ENCODE data around the gene IFT27. TPM values are rescaled to one million over a fixed set of nuclear protein-coding genes. Genes with fewer than 3 reads are reported as not detected.

Gene IFT27
- total and polyA plus RNA-seq, 2 of the 4 experiments (the other 2 are of a cell fraction): 14.5 to 26.9 TPM

DNA sequence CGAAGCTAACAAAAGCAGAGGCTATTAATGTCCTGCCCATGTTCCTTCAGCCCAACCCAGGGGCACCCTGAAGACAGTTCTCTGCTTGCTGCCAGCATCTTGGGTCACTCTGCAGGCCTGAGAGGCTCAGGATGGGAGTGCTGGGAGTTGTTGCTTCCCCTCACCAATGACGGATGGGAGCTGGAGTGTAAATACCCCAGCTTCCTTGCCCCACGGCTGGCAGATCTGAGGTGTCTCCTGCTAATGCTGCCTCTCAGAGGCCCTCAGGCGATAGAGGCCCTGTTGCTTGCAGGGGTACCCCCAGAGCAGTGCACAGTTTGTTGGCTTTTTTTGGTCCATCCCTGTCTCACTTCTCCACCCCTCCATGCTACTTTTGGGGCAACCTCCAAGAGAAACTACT lies 32.9 kb downstream of the IFT27 start:
- DNase-seq (no peak), ATAC-seq (ENCODE audit: low read depth) (no peak)
- no peak overlapping the region for H2BK20ac ChIP-seq (ENCODE audit: low read depth, low read length)
- in situ Hi-C loops (cut with MboI; ENCODE audit: low sequenced_read_pairs) (no loop called here), dilution Hi-C loops (cut with HindIII; ENCODE audit: low sequenced_read_pairs, unreplicated experiment) (no loop called here), intact Hi-C loops (cut with micrococcal nuclease) (no loop called here)
- no peaks in the 10 kb centered on the region for H3K9me1 ChIP-seq (ENCODE audit: insufficient read depth, low read length)
- no peak overlapping the region for H2AFZ ChIP-seq (replicated peaks; ENCODE audit: low read length, poor library complexity)
- H3K14ac ChIP-seq (replicated peaks; ENCODE audit: low read depth, low read length): no peak overlapping the region
- POLR2A ChIA-PET (ENCODE audit: unreplicated experiment): no interaction called here
- 50% methylated on average over 2 of the region's 4 CpGs; no CpG with 5 or more reads in 1 of the 2 experiments for WGBS, 2 experiments (ENCODE audit: extremely low coverage in 2 of 2, insufficient read length in 1 of 2)
- H4K20me1 ChIP-seq (ENCODE audit: insufficient read depth, low read length): no peaks in the 10 kb centered on the region
- no TSS peak for BruUV-seq (replicated peaks)
- no peak overlapping the region for H3K4me3 ChIP-seq (ENCODE audit: insufficient read depth, low read depth, low read length)
- CTCF ChIA-PET: interaction anchor here (0.6 kb wide), 1 partner anchor 250 kb away, joined by 6 read pairs; no protein-coding TSS in a partner anchor
- no peak overlapping the region for H3K27ac ChIP-seq (ENCODE audit: insufficient read depth, low read length)
- H3K27me3 ChIP-seq (ENCODE audit: control insufficient read depth, insufficient read depth, low read length): peaks cover 33% of the 10 kb centered on the region
- no peak overlapping the region for H2AK5ac ChIP-seq (ENCODE audit: low read depth, low read length)
- peaks cover 4% of the 10 kb centered on the region; the same call in 1 of the 2 replicates for H3K9me3 ChIP-seq (ENCODE audit: control insufficient read depth, insufficient read depth, low read length)
- H4K91ac ChIP-seq (ENCODE audit: insufficient read depth, low read depth, low read length): no peak overlapping the region
- no peak overlapping the region for H4K5ac ChIP-seq (ENCODE audit: low read depth, low read length)
- H3K9ac ChIP-seq (ENCODE audit: low read depth, low read length): no peak overlapping the region
- no peak for TF ChIP-seq CHD1 (IDR thresholded peaks at IDR 0.05; ENCODE audit: low read depth, low read length)
- no peak for TF ChIP-seq MAFK (IDR thresholded peaks at IDR 0.05; ENCODE audit: low read depth, low read length)
- no peak for TF ChIP-seq NFE2L2 (IDR thresholded peaks at IDR 0.05; ENCODE audit: low read depth, low read length)
- TF ChIP-seq, protein P1, sequence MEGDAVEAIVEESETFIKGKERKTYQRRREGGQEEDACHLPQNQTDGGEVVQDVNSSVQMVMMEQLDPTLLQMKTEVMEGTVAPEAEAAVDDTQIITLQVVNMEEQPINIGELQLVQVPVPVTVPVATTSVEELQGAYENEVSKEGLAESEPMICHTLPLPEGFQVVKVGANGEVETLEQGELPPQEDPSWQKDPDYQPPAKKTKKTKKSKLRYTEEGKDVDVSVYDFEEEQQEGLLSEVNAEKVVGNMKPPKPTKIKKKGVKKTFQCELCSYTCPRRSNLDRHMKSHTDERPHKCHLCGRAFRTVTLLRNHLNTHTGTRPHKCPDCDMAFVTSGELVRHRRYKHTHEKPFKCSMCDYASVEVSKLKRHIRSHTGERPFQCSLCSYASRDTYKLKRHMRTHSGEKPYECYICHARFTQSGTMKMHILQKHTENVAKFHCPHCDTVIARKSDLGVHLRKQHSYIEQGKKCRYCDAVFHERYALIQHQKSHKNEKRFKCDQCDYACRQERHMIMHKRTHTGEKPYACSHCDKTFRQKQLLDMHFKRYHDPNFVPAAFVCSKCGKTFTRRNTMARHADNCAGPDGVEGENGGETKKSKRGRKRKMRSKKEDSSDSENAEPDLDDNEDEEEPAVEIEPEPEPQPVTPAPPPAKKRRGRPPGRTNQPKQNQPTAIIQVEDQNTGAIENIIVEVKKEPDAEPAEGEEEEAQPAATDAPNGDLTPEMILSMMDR (conservative IDR thresholded peaks at IDR 0.05; ENCODE audit: low read depth, low read length): no peak
- TF ChIP-seq, protein P2, sequence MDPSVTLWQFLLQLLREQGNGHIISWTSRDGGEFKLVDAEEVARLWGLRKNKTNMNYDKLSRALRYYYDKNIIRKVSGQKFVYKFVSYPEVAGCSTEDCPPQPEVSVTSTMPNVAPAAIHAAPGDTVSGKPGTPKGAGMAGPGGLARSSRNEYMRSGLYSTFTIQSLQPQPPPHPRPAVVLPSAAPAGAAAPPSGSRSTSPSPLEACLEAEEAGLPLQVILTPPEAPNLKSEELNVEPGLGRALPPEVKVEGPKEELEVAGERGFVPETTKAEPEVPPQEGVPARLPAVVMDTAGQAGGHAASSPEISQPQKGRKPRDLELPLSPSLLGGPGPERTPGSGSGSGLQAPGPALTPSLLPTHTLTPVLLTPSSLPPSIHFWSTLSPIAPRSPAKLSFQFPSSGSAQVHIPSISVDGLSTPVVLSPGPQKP (IDR thresholded peaks at IDR 0.05; ENCODE audit: borderline replicate concordance, low read depth, low read length): no peak
- no peak for TF ChIP-seq RCOR1 (IDR thresholded peaks at IDR 0.05; ENCODE audit: insufficient replicate concordance, low read length)
- TF ChIP-seq CEBPB (IDR thresholded peaks at IDR 0.05; ENCODE audit: low read depth, low read length): no peak
- TF ChIP-seq RFX5 (IDR thresholded peaks at IDR 0.05; ENCODE audit: low read depth, low read length): no peak
- TF ChIP-seq, protein P3, sequence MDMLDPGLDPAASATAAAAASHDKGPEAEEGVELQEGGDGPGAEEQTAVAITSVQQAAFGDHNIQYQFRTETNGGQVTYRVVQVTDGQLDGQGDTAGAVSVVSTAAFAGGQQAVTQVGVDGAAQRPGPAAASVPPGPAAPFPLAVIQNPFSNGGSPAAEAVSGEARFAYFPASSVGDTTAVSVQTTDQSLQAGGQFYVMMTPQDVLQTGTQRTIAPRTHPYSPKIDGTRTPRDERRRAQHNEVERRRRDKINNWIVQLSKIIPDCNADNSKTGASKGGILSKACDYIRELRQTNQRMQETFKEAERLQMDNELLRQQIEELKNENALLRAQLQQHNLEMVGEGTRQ (IDR thresholded peaks at IDR 0.05; ENCODE audit: low read depth, low read length): no peak
- no peak for TF ChIP-seq RAD21 (IDR thresholded peaks at IDR 0.05; ENCODE audit: low read length)
- no peak for TF ChIP-seq MAZ (IDR thresholded peaks at IDR 0.05; ENCODE audit: borderline replicate concordance, low read depth, low read length)
- TF ChIP-seq MXI1 (IDR thresholded peaks at IDR 0.05; ENCODE audit: borderline replicate concordance, low read depth, low read length): no peak
- TF ChIP-seq POLR2A (IDR thresholded peaks at IDR 0.05; ENCODE audit: low read depth, low read length): no peak
- no peak for TF ChIP-seq SMC3 (IDR thresholded peaks at IDR 0.05; ENCODE audit: low read depth, low read length)
- TF ChIP-seq FOS (IDR thresholded peaks at IDR 0.05; ENCODE audit: low read depth, low read length): no peak
- TF ChIP-seq BHLHE40 (IDR thresholded peaks at IDR 0.05; ENCODE audit: low read depth, low read length): no peak
- H2BK120ac ChIP-seq (ENCODE audit: low read depth, low read length): no peak overlapping the region
- H2AK9ac ChIP-seq (replicated peaks; ENCODE audit: low read depth, low read length, poor library complexity): no peak overlapping the region
- no peak overlapping the region for H3K56ac ChIP-seq (ENCODE audit: extremely low read depth, insufficient read depth, low read length)
- H4K8ac ChIP-seq (ENCODE audit: low read depth in 2 of 2, low read length in 2 of 2): no peak overlapping the region
- no peak overlapping the region for H3K18ac ChIP-seq (ENCODE audit: low read depth, low read length)
- no peak overlapping the region for H2BK15ac ChIP-seq (ENCODE audit: low read depth, low read length)
- no peak overlapping the region for H2BK5ac ChIP-seq (ENCODE audit: low read depth, low read length, poor library complexity, severe bottlenecking)
- no peaks in the 10 kb centered on the region for H3K79me1 ChIP-seq (ENCODE audit: low read depth in 1 of 2, low read length in 2 of 2)
- H3K36me3 ChIP-seq (ENCODE audit: control insufficient read depth, insufficient read depth, low read length): no peaks in the 10 kb centered on the region
- H3K23ac ChIP-seq (ENCODE audit: low read depth, low read length): no peak overlapping the region
- no peak overlapping the region for H3K4me2 ChIP-seq (ENCODE audit: low read depth, low read length)
- no peaks in the 10 kb centered on the region for H3K4me1 ChIP-seq (ENCODE audit: control insufficient read depth, insufficient read depth, low read length)
- no peak overlapping the region for H3K4ac ChIP-seq (ENCODE audit: low read depth, low read length)

Data from IMR-90 (cell line).